Activated CD8-positive, alpha-beta memory T cell treated with anti-CD3 and anti-CD28 coated beads, Interleukin-2, amount 50 U/mL, for 1 hour (primary cell): ENCODE measurements around the gene CDIPT.
"Not testable (repeated sequence)": the region's sequence is repeated elsewhere in the genome, so short reads cannot be mapped to it uniquely, and the experiment has no call there.

ENCODE experiments used
- DNase-seq: peaks from one replicate; pipeline ENCODE4 v3.0.0-alpha.2; 2020; ENCODE audit errors: extremely low read depth

Gene CDIPT, protein sequence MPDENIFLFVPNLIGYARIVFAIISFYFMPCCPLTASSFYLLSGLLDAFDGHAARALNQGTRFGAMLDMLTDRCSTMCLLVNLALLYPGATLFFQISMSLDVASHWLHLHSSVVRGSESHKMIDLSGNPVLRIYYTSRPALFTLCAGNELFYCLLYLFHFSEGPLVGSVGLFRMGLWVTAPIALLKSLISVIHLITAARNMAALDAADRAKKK

DNA sequence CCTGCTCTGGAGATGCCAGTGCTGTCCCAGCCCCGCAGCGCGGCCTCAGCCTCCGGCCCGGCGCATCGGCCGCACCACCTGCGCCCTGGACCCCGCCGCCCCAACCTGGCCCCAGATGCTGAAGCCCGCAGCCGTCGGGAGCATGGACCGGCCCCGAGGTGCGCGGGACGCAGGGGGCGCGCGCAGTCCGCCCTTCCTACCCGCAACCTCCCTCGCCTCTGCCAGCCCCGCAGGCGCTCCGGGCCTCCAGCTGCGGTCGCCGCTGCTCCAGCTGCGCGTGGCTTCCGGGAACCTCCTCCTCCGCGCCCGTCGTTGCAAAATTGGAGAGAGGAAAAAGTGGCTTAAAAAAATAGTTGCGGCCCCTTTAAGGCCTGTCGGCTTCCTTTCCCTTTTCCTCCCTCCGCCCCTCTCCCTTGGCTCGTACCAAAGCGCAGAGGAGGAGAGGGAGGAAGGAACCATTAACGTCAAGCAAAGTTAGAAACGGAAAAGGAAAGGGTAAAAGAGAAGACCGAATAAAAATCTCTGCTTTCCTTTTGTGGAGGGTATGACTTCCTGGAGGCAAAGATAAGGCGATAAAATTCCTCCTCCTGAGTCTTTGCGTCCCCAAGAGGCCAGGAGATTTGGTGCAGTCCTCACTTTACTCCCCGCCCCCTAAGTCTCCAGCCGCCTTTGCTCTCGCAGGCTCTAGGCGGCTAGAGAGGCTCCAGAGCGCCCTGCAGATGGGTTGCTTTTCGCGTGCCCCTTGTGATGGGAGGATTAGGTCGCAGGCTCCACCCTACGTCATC, at the start of gene CDIPT:
TSS of gene CDIPT (minus strand) at position 343 of the 785 bp plus-strand sequence. CDS start 369 bp downstream, outside the sequence.
- DNase-seq, result peak; percentile 78

DNA sequence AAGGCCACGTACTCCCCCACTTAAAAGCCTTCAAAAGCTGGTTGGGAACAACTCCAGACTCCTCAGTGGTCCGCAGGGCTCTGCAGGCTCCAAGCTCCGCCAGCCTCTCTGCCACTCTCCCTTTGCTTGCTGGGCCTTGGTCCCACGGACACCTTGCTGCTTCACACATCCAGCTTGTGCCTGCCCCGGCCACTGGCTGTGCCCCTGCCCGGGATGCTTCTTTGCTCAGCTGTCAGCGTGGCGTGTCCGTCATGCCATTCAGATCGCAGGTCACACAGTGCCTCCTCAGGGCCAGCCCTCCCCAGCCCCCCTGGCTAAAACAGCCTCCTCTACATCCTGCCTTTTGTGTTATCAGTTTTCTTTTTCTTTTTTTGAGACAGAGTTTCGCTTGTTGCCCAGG, 49.1 kb upstream of the CDIPT start:
- no peak for DNase-seq

DNA sequence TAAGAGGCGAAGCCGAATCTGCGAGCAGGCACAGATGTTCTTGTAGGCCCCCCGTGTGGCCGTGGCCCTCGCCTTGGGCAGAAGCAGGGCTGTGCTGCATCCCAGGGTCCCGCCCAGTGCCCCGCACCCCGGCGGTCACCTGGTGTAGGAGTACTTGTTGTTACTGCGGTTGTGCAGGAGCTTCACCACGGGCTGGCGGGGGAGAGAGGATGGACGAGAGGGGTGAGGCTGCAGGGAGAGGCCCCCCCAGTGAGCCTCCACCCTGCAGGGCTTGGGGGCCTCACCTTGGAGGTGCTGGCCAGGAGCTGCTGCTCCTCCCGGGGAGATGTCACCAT, 48.6 kb upstream of the CDIPT start:
- no peak for DNase-seq

DNA sequence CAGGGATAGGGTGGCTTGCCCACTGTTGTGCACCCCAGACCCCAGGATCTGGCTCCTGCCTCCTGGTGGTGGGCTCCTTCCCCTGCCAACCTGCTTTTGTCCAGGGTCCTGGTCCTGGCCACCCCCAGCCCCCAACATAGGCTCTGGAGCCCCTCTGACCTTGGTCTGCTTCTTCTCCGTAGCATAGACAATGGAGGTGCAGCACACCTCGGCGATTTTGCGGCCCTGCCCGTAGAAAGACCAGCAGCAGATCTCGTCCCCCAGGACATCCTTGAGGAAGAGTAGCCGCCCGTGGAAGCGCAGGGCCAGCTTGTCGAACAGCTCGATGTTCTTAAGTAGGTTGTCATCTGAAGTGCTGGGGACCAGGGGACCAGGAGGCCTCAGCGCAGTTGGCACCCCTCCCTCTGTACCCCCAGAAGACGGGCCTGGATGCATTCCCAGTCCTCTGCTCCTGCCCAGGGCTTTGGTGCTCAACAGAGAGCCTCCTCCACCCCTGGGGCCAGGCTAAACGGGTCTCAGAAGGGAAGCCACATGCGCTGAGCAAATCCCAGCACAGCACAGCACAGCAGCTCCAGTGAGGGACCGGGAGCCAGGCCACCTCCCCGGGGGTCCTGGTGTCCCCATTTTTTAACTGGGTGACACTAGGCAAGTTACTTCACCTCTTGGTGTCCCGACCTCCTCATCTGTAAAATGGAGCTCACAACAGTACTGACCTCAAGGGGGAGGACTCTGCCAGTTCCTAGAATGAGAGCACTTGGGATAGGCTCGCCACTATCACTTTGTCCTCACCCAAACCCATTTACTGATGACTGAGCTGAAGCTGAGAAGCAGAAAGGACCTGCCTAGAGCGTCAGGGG, 48.0 kb upstream of the CDIPT start:
- DNase-seq, result no peak

DNA sequence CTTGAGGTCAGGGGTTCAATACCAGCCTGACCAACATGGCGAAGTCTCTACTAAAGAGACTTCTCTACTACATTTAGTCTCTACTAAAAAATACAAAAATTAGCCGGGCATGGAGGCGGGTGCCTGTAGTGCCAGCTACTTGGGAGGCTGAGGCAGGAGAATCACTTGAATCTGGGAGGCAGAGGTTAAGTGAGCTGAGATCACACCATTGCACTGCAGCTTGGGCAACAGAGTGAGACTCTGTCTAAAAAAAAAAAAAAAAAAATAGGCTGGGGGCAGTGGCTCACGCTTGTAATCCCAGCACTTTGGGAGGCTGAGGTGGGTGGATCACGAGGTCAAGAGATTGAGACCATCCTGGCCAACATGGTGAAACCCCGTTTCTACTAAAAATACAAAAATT, 46.8 kb upstream of the CDIPT start:
- not testable (repeated sequence) for DNase-seq

DNA sequence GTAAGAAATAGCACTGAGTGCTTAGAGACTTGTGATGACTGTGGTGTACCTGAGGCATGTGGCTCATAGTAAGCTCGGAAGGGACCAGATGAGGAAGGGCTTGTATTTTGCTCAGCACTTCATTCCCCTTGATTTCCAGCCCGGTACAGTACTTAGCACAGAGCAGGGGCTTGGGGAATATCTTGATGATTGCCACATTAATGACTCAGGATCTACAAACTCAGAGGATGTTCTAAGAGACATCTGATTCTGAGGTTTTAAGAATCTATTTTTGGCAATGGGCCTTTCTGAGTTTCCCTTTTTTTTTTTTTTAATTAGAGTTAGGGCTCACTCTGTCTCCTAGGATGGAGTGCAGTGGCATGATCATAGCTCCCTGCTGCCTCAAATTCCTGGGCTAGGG, 46.4 kb upstream of the CDIPT start:
- DNase-seq, result no peak

DNA sequence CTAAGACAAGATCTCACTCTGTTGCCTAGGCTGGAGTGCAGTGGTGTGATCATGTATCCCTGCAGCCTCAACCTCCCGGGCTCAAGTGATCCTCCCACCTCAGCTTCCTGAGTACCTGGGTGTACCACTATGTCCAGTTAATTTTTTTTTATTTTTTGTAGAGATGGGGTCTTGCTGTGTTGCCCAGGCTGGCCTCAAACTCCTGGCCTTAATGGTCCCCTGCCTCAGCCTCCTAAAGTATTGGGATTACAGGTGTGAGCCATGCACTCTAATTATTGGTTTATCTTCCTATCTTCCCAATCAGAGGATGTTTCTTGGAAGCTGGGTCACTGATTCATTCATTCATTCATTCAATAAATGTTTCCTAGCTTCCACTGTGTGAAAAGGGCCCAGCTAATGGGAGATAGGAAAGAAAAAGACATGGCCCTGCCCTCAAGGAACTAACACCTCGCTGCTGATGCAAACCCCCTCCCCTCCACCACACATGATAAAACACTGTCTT, 45.7 kb upstream of the CDIPT start:
- no peak for DNase-seq

DNA sequence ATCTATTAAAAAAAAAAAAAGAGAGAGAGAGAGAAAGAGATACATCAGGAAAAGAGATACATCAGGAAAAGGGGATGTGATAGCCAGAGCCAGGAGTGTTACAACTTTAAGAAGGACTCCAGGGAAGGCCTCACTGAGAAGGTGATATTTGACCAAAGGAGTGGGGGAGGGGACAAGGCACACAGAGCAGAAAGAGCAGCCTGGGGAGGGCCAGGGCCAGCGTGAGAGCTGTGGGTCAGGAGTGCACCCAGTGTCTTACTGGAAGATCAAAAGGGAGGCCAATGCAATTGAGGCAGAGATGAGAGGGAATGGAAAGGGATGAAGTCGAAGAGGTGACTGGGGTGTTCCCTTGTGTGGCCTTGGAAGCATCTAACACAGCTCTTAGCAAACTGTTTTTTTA, 44.9 kb upstream of the CDIPT start:
- DNase-seq, result no peak

DNA sequence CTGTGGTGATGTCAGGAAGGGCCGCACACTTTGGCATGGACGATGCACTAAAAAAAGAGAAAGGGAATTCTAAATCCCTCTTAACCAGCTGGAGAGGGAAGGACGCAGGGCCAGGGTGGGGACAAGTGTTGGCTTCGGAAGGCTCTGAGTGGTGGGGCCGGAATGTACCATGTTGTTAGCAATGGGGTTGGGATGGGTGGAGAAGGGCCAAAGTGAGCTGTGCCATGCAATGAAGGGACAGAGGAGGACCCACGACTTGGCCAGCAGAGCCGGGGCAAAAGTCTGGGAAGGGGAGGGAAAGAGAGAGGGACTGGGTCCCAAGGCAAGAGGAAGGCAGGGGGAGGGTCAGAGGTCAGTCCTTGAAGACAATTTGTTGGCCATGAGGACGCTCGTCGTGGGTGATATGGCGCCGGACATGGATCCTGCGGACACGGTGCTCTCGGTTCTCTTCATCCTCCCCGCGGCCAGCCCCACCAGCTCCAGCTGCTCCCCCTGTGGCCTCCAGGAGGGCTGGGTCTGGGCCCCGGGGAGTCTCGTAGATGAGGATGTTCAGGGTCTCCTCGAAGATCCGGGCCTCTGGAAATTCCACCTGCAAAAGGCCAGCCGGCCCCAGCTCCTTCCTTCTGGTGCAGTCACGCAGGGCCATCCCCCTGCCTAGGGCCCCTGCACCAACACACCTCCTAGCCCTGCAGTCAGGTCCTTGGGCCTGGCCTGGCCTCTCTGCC, 43.7 kb upstream of the CDIPT start:
- no peak for DNase-seq

DNA sequence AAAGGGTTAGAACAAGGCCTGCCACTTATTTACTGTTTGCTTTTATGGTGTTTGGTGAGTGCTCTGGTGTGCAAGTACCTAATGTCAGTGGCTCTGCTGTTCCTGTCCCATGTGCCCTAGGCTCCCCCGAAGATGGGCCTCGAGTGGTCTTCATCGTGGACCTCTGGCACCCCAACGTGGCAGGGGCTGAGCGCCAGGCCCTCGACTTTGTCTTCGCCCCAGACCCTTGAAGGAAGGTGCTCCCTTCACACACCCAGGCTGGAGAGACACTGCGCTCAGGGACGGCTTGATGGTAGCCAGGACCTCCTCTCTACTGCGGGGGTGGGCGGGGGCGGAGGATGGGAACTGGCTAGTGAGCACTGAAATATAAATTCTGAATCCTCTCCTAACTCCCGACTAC, 42.6 kb upstream of the CDIPT start:
- no peak for DNase-seq

DNA sequence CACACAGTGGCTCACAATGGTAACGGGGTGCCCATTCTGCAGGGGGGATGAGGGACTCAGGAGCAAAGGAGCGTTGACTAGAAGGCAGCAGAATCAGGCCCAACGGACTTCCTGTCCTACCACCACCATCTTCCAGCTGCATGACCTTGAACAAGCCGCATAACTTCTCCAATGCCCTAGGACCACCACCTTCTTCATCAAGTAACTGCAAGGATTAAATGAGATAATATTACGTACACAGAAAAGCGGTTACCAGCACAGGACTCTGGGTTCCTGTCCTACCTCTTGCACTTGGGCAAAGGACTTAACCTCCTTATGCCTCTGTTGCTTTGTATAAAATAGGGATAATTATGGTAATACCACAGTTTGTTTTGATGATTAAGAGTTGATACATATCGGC, 41.9 kb upstream of the CDIPT start:
- no peak for DNase-seq

DNA sequence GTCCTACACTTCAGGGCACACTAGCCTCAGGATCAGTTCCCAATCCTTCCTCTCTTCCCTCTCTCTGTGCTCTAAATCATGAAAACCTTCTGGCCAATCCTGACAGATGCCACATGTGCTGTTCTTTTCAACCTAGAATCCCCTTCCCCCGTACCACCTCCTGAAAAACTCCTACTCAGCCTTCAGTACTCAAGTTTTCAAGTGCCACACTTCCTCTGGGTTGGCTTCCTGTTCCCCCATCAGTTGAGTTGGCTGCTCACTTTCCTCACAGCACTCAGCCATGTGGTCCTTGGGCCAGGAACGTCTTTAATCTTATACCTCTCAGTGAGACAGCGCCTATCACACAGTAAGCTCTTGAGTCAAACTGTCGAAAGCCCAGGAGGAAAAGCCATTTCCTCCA, 40.6 kb upstream of the CDIPT start:
- DNase-seq, result no peak

DNA sequence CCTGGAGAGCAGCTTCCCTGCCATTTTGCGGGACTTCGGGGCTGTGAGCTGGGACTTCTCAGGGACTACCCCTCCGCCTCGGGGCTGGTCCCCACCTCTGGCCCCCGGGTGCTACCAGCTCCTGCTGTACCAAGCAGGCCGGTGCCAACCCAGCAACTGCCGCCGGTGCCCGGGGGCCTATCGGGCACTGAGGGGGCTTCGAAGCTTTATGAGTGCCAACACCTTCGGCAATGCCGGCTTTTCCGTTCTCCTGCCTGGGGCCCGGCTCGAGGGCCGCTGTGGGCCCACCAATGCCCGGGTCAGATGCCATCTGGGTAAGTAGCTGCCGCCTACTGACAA, 38.5 kb upstream of the CDIPT start:
- DNase-seq, result no peak

DNA sequence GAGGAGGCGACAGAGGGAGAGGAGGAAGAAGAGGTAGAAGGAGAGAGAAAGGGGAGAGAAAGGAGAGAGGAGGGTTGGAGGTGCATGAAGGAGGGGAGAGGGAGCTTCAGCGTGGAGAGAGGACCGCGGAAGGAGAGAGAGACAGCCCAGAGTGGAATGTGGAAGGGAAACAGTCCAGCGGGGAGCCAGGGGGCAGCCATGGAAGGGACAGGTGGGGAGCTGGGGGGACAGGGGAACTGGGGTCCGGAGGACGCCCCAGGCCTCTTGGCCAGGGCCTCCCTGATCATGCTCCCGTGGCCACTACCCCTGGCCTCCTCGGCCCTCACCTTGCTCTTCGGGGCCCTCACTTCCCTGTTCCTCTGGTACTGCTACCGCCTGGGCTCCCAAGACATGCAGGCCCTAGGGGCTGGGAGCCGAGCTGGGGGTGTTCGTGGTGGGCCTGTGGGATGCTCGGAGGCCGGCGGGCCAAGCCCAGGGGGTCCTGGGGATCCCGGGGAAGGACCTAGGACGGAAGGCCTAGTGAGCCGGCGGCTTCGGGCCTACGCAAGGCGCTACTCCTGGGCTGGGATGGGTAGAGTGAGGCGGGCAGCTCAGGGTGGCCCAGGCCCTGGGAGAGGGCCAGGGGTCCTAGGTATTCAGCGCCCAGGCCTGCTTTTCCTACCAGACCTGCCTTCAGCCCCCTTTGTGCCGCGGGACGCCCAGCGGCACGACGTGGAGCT, 38.0 kb upstream of the CDIPT start:
- no peak for DNase-seq

DNA sequence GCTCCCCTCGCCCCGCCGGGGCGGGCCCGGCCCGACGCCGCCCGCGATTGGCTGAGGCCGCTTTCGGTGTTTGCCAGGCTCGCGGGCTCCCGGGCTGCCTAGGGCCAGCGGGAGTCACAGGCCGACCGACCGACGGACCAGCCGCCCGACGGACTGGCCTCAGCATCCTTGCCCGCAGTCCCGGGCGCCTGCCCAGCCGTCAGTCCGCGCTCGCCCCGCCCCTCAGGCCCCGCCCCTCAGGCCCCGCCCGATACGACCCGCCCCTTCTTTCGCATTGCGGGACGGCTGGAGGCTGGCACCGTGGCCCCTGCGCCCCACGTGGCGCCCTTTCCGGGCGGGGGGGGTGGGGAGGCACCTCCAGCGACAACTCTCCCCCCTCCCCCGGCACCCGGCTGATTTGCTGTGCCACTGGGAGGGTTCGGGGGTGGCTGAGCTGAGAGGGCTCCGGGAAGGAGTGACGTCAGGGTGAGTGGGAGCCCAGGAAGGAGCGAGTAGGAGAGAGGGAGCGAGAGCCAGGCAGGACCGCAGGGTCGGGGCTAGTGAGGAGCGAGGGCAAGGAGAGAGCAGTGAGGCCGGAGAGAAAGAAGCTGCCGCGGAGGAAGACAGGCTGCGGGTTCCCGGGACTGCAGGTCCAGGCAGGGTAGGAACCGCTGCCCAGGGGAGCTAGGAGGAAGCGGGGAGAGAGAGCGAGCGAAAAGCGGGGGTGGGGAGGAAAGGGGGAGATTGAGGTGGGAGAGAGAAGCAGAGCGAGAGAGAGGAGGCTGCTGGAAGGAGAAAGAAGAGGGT, 37.3 kb upstream of the CDIPT start, which contains the start of gene ASPHD1:
TSS of gene ASPHD1 (plus strand) at position 387 of the 786 bp plus-strand sequence. CDS start 484 bp downstream, outside the sequence.
- no peak for DNase-seq

DNA sequence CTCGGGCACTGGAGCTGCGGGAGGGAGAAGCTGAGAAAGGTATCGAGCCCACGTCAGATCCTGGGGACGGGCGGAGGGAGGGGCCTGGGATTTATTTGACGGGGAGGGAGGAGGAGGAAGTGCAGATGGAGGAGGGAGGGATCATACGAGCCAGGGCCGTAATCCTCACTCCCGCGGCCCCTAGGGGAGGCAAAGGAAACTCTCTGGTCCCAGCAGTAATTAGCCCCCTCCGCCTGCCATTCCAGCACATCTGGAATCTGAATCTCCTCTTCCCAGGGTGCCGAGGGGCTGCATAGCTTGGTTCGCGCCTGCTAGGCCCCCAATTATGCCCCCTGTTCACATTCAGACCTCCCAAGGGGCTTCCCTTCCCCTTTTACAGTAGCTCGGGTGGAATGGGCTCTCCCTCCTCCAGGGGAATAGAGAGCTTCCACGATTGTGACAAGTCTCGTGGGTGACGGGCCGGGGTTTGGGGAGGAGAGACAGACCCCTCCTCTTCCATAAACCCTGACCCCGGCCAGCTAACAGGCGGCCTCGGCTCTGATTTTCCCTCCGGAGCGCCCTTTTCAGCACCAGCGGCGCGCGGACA, 36.6 kb upstream of the CDIPT start, which contains the start of gene SEZ6L2:
TSS of gene SEZ6L2 (minus strand) at position 35 of the 586 bp plus-strand sequence. CDS start 531 bp downstream, outside the sequence.
- no peak for DNase-seq

DNA sequence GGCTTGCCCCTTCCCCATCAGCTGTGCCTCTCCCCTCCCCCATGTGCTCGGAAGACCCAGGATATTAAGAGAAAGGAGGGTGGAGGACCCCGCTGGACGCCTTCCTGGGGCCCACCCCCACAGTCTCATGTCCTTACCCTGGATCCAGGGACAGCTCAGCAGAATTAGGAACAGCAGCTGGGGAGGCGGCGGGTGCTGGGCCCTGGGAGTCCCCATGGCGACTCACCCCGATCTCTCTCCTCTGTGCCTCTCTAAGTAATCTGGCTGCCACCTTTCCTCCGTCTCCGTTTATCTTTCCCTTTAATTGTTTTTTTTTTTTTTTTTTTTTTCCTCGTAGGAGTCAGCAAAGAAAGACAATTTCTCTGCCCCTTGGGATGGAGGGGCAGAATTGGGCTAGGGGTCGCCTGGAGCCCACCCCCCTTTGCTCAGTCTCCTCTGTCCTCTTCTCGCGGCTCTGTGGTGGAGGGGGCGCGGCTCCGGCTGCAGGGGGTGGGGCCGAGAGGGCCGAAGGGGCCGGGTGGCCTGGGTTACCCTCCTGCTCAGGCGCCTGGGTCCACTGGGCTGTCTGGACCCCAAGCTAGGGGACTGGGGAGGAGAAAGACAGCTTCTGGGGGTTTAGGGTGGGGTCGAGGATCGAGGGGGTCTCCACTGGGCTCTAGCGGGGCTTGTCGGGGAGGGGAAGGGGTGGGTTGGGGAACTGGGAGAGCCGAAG, 35.9 kb upstream of the CDIPT start:
- no peak for DNase-seq

DNA sequence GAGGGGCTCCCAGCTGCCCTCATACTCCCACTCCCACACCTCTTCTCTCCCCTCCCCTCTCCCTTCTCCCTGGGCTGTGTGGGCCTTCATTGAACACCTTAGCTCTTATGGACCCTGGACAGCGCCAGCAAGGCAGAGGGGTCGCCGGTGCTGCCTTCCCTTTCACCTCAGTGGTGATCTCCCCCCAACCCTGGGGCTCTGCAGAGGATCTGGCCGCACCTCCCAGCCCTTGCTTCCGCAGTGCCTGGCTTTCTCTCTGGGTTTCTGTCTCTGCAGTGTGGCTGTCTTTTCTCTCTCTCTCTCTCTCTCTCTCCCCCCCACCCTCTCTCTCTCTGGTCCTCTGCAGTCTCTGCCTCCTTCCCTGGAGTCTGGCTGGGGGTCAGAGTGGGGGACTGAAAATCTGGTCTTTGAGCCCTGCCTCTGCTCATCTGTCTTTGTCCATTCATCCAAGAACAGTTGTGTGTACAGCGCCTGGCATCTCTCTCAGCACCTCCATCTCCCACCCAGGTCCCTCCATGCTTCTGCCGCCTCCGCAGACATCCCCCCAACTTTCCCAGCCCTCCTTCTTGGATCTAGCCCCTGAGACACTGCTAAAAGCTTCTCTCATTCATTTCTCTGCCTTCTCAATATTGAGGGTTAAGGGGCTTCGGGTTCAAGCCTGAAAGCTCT, 35.2 kb upstream of the CDIPT start:
- no peak for DNase-seq

DNA sequence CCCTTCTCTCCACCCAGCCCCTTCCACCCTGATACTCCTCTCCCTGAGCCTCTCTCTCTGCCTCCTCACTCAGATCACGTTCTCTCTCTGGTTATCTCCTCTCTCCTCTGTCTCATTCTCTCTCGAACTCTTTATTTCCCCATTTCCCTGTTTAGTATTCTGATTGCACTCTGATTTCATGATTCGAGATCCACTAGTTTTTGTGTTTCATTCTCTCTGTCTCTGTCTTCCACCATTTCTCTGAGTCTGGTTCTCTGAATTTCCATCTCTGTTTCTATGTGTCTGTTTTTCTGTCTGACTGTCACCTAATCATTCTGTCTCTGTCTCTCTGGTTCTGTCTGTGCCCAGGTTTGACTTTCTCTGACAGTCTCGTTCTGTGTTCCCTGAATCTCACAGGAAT, 34.3 kb upstream of the CDIPT start:
- no peak for DNase-seq
